HEK293 (cell line): ENCODE data around the gene SMC4.
A peak's percentile ranks its signal among the peaks of the same experiment; 100 is the strongest.

Source experiments
- CTCF ChIA-PET: fragments of 350-600 bp; formaldehyde crosslinking; extraction: SDS; loops from one replicate; lab custom pipeline; 2021; ENCODE audit warnings: antibody characterized with exemption; lab: Yijun Ruan, JAX
- POLR2A ChIA-PET: fragments of 300-600 bp; formaldehyde crosslinking; extraction: SDS; loops from one replicate; lab custom pipeline; 2020; ENCODE audit warnings: antibody characterized with exemption, inconsistent platforms; lab: Yijun Ruan, JAX
- H3K27ac ChIP-seq: fragments of 200-500 bp; sonication (Bioruptor generic); 2 replicates; pipeline ENCODE4 v1.5.1; 2014; ENCODE audit warnings: low read depth, low read length, control low read depth, inconsistent platforms; ENCODE audit errors: extremely low read depth
- H3K36me3 ChIP-seq, 2 experiments: fragments of 200-500 bp in 1 of 2; sonication (Bioruptor generic) in 1 of 2; 1 replicate in 1 of 2; 2 replicates in 1 of 2; pipeline ENCODE4 v1.5.1; 2014 to 2017; ENCODE audit warnings: inconsistent platforms in 2 of 2, low read length in 2 of 2; ENCODE audit not compliant: control insufficient read depth in 2 of 2, insufficient read depth in 1 of 2
- H3K4me1 ChIP-seq: fragments of 200-500 bp; sonication (Bioruptor generic); 2 replicates; pipeline ENCODE4 v1.5.1; 2014; ENCODE audit warnings: mild to moderate bottlenecking, low read length, inconsistent platforms; ENCODE audit not compliant: control insufficient read depth, insufficient read depth
- H3K4me3 ChIP-seq: 2 replicates; pipeline ENCODE4 v1.5.1; 2011; ENCODE audit warnings: low read depth, mild to moderate bottlenecking, control low read depth, low read length, moderate library complexity
- H3K9me3 ChIP-seq: fragments of 200-500 bp; sonication (Bioruptor generic); 2 replicates; pipeline ENCODE4 v1.5.1; 2014; ENCODE audit warnings: low read depth, low read length, inconsistent platforms; ENCODE audit not compliant: control insufficient read depth, insufficient read depth
- IKZF3 ChIP-seq: fragments of 450-650 bp; IDR thresholded peaks from 2 replicates; pipeline ENCODE4 v1.5.0; 2018; ENCODE audit warnings: missing biosample characterization, mild to moderate bottlenecking, missing genetic modification characterization, moderate library complexity
- MYNN ChIP-seq: fragments of 450-650 bp; formaldehyde crosslinking; IDR thresholded peaks from 2 replicates; pipeline ENCODE4 v1.5.1; 2016; ENCODE audit warnings: missing biosample characterization, missing genetic modification characterization, borderline replicate concordance
- MZF1 ChIP-seq: fragments of 450-650 bp; formaldehyde crosslinking; IDR thresholded peaks from 2 replicates; pipeline ENCODE4 v1.5.1; 2017; ENCODE audit warnings: missing biosample characterization, missing genetic modification characterization, borderline replicate concordance
- SP3 ChIP-seq: fragments of 450-650 bp; formaldehyde crosslinking; IDR thresholded peaks from 2 replicates; pipeline ENCODE4 v1.5.1; 2016; ENCODE audit warnings: missing biosample characterization, missing genetic modification characterization
- TCF7L2 ChIP-seq: IDR thresholded peaks from 2 replicates; pipeline ENCODE4 v1.6.1; 2011; ENCODE audit warnings: low read depth, mild to moderate bottlenecking, inconsistent platforms, low read length, moderate library complexity, borderline replicate concordance
- YY2 ChIP-seq: fragments of 450-650 bp; formaldehyde crosslinking; IDR thresholded peaks from 2 replicates; pipeline ENCODE4 v1.5.1; 2016; ENCODE audit warnings: missing biosample characterization, missing genetic modification characterization
- ZNF121 ChIP-seq: fragments of 450-650 bp; formaldehyde crosslinking; IDR thresholded peaks from 2 replicates; pipeline ENCODE4 v1.5.1; 2016; ENCODE audit warnings: missing biosample characterization, missing genetic modification characterization
- ZNF426 ChIP-seq: fragments of 450-650 bp; formaldehyde crosslinking; IDR thresholded peaks from 2 replicates; pipeline ENCODE4 v1.5.1; 2017; ENCODE audit warnings: missing biosample characterization, missing genetic modification characterization, mild to moderate bottlenecking, inconsistent platforms, moderate library complexity
- ZNF530 ChIP-seq: fragments of 450-650 bp; formaldehyde crosslinking; IDR thresholded peaks from 2 replicates; pipeline ENCODE4 v1.5.1; 2016; ENCODE audit warnings: low read depth, missing biosample characterization, missing genetic modification characterization
- ZNF610 ChIP-seq: fragments of 450-650 bp; formaldehyde crosslinking; IDR thresholded peaks from 2 replicates; pipeline ENCODE4 v1.5.1; 2016; ENCODE audit warnings: missing biosample characterization, missing genetic modification characterization, borderline replicate concordance
- ZNF660 ChIP-seq: fragments of 450-650 bp; IDR thresholded peaks from 2 replicates; pipeline ENCODE4 v1.5.1; 2018; ENCODE audit warnings: missing biosample characterization, mild to moderate bottlenecking, missing genetic modification characterization
- ZNF664 ChIP-seq: fragments of 450-650 bp; formaldehyde crosslinking; IDR thresholded peaks from 2 replicates; pipeline ENCODE4 v1.5.1; 2016; ENCODE audit warnings: missing biosample characterization, missing genetic modification characterization
- ZNF777 ChIP-seq: fragments of 450-650 bp; formaldehyde crosslinking; IDR thresholded peaks from 2 replicates; pipeline ENCODE4 v1.5.1; 2017; ENCODE audit warnings: missing biosample characterization, missing genetic modification characterization, borderline replicate concordance
- ZNF785 ChIP-seq: fragments of 450-650 bp; formaldehyde crosslinking; IDR thresholded peaks from 2 replicates; pipeline ENCODE4 v1.5.1; 2016; ENCODE audit warnings: missing biosample characterization, missing genetic modification characterization
- ZSCAN30 ChIP-seq: fragments of 450-650 bp; IDR thresholded peaks from 2 replicates; pipeline ENCODE4 v1.5.1; 2018; ENCODE audit warnings: missing biosample characterization, mild to moderate bottlenecking, missing genetic modification characterization, moderate library complexity
- TF ChIP-seq, protein P1 (sequence below): fragments of 450-650 bp; formaldehyde crosslinking; IDR thresholded peaks from 2 replicates; pipeline ENCODE4 v1.5.1; 2017; ENCODE audit warnings: missing biosample characterization, missing genetic modification characterization
- TF ChIP-seq, protein P2 (sequence below): fragments of 450-650 bp; formaldehyde crosslinking; IDR thresholded peaks from 2 replicates; pipeline ENCODE4 v1.5.1; 2017; ENCODE audit warnings: missing biosample characterization, missing genetic modification characterization

The SMC4 gene

DNA sequence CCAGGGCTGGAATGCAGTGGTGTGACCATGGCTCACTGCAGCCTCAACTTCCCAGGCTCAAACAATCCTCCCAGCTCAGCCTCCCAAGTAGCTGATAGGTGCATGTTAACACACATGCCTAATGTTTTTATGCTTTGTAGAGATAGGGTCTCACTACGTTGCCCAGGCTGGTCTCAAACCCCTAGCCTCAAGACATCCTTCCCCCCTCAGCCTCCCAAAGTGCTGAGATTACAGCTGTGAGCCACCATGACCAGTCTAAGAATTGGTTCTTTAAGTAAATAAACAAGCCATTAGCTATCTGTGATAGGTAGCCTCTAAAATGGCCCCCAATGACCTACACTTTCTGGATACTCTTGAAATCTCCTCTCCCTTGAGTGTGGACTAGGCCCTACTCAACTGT lies 46.4 kb downstream of the SMC4 start:
- no peaks in the 10 kb centered on the region for H3K4me1 ChIP-seq
- TF ChIP-seq ZNF121 (tag by site-specific recombination) (peak; percentile 86), MZF1 (tag by site-specific recombination) (no peak)

DNA sequence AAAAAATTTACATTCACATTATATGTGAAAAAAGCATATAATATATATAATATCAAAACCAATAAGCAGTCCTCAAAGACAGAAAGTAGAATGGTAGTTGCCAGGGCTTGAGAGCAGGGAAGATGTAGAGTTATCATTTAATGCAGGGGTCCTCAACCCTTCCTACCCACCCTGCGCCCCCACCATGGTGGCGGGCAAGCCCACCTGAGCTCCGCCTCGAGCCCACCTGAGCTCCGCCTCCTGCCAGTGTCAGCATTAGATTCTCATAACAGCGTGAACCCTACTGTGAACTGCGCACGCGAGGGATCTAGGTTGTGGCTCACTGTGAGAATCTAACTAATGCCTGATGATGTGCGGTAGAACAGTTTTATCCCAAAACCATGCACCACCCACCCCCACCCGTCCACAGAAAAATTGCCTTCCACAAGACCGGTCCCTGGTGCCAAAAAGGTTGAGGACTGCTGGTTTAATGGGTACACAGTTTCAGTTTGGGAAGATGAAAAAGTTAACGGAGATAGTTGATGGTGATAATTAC lies 47.1 kb downstream of the SMC4 start:
- Histone ChIP-seq H3K27ac (no peak overlapping the region), H3K36me3 (peaks cover 3 to 23% of the 10 kb centered on the region in 2 experiments; a peak in 2 of 3 replicates), H3K4me3 (no peak overlapping the region; the same call in 1 of the 2 replicates), H3K4me1 (no peaks in the 10 kb centered on the region), H3K9me3 (no peaks in the 10 kb centered on the region)
- CTCF ChIA-PET = no interaction called here
- POLR2A ChIA-PET = interaction anchor here (1.1 kb wide), 1 partner anchor 47 kb away, joined by 3 read pairs; no protein-coding TSS in a partner anchor
- TF ChIP-seq TCF7L2 = no peak
- no peak for TF ChIP-seq ZNF785 (tag by site-specific recombination)
- no peak for TF ChIP-seq ZNF530 (tag by site-specific recombination)
- no peak for TF ChIP-seq SP3 (tag by site-specific recombination)
- TF ChIP-seq YY2 (tag by site-specific recombination) = no peak
- TF ChIP-seq, protein P1, sequence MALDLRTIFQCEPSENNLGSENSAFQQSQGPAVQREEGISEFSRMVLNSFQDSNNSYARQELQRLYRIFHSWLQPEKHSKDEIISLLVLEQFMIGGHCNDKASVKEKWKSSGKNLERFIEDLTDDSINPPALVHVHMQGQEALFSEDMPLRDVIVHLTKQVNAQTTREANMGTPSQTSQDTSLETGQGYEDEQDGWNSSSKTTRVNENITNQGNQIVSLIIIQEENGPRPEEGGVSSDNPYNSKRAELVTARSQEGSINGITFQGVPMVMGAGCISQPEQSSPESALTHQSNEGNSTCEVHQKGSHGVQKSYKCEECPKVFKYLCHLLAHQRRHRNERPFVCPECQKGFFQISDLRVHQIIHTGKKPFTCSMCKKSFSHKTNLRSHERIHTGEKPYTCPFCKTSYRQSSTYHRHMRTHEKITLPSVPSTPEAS = no peak
- TF ChIP-seq ZNF426 (tag by site-specific recombination) = no peak
- TF ChIP-seq ZNF777 (tag by site-specific recombination) = no peak

More for the DNA sequence above, 46.4 kb downstream of the SMC4 start:
- H3K36me3 ChIP-seq = peaks cover 3 to 23% of the 10 kb centered on the region in 2 experiments; a peak in 2 of 3 replicates
- H3K27ac ChIP-seq = no peak overlapping the region
- no peak overlapping the region for H3K4me3 ChIP-seq
- ChIA-PET POLR2A (interaction anchor here (1.1 kb wide), 1 partner anchor 46 kb away, joined by 3 read pairs; no protein-coding TSS in a partner anchor), CTCF (no interaction called here)
- no peaks in the 10 kb centered on the region for H3K9me3 ChIP-seq

DNA sequence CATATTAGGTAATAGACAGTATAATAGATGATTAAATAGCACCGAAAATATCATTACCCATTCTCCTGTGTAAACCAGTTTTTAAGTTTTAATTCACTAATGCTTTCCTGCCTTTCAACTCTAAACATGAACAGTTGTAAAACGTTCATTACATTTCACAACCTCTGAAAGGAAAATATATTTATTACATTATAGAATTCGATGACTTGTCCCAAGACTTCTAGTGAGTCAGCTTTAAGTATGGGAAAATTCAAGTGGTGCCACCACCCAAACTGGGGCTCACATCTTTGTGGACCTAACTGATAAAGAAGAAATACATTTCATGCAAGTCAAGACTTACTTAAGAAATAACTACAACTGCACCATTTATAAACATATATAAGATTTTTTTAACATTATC lies 48.1 kb downstream of the SMC4 start:
- Histone ChIP-seq H3K4me3 (peak overlapping the region; percentile 97; the same call in 1 of the 2 replicates), H3K4me1 (no peaks in the 10 kb centered on the region), H3K36me3 (peaks cover 3 to 23% of the 10 kb centered on the region in 2 experiments; a peak in 2 of 3 replicates), H3K9me3 (no peaks in the 10 kb centered on the region), H3K27ac (no peak overlapping the region)
- peak; percentile 30; the same call in 1 of the 2 replicates for TF ChIP-seq ZSCAN30 (tag by site-specific recombination)
- no peak for TF ChIP-seq MYNN (tag by site-specific recombination)
- TF ChIP-seq, protein P2, sequence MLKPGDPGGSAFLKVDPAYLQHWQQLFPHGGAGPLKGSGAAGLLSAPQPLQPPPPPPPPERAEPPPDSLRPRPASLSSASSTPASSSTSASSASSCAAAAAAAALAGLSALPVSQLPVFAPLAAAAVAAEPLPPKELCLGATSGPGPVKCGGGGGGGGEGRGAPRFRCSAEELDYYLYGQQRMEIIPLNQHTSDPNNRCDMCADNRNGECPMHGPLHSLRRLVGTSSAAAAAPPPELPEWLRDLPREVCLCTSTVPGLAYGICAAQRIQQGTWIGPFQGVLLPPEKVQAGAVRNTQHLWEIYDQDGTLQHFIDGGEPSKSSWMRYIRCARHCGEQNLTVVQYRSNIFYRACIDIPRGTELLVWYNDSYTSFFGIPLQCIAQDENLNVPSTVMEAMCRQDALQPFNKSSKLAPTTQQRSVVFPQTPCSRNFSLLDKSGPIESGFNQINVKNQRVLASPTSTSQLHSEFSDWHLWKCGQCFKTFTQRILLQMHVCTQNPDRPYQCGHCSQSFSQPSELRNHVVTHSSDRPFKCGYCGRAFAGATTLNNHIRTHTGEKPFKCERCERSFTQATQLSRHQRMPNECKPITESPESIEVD (tag by site-specific recombination) = peak; percentile 79
- peak; percentile 45 for TF ChIP-seq IKZF3 (tag by site-specific recombination)
- TF ChIP-seq ZNF664 = 0 out of 2 replicates have a peak, but pooled peaks have one; percentile 23
- 0 out of 2 replicates have a peak, but pooled peaks have one; percentile 37 for TF ChIP-seq ZNF660 (tag by site-specific recombination)
- no peak for TF ChIP-seq ZNF610
- ChIA-PET POLR2A (no interaction called here), CTCF (no interaction called here)
